ENCODE measurements around the gene GRK6. TPM values are rescaled to one million over a fixed set of nuclear protein-coding genes. Genes with fewer than 3 reads are reported as not detected.

The GRK6 gene
- total RNA-seq, 1 donor = 24.2 TPM

DNA sequence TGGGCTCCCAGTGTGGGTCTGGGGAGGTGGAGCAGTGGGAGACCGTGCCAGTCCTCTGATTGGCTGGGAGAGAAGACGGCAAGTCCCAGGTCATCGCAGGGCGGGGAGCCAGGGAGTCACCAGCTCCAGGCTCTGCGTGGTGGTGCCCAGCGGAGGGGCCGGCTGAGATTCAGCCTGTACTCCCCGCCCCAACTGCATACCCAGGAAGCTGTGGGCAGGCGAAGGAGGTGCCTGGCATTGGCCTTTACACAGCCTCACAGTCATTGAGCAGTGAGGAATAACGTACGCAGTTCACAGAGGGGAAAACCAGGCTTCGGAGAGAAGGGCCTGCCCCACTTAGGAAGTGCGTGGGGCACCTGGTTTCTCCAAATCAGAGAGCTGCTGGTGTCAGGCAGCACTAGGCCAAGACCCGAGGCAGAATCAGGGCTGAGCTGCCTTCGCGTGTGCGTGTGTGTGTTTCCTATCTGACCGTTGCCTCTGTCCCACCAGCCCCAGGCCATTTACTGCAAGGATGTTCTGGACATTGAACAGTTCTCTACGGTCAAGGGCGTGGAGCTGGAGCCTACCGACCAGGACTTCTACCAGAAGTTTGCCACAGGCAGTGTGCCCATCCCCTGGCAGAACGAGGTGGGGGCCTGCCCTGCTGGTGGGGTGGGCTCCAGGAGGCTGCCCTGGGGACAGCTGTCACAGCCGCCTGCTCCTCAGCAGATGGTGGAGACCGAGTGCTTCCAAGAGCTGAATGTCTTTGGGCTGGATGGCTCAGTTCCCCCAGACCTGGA lies 13.9 kb downstream of the GRK6 start:
- no peak for TF ChIP-seq CTCF (IDR thresholded peaks at IDR 0.05; ENCODE audit: insufficient read depth, low read depth, low read length)
- no peak for DNase-seq (ENCODE audit: low read depth)
- no peak overlapping the region for H3K4me3 ChIP-seq (ENCODE audit: low read depth, low read length)

- H3K4me3 ChIP-seq (ENCODE audit: low read depth, low read length) = no peak overlapping the region
- TF ChIP-seq CTCF (IDR thresholded peaks at IDR 0.05; ENCODE audit: insufficient read depth, low read depth, low read length) = no peak
- DNase-seq (ENCODE audit: low read depth) = no peak
These were observed 14.7 kb downstream of the GRK6 start for GRCh38 chr5:177440990-177441780.

GRCh38 chr5:177442066-177442826 lies 15.8 kb downstream of the GRK6 start:
- no peak for DNase-seq (ENCODE audit: low read depth)
- TF ChIP-seq CTCF (IDR thresholded peaks at IDR 0.05; ENCODE audit: insufficient read depth, low read depth, low read length) = no peak
- no peak overlapping the region for H3K4me3 ChIP-seq (ENCODE audit: low read depth, low read length)

DNA sequence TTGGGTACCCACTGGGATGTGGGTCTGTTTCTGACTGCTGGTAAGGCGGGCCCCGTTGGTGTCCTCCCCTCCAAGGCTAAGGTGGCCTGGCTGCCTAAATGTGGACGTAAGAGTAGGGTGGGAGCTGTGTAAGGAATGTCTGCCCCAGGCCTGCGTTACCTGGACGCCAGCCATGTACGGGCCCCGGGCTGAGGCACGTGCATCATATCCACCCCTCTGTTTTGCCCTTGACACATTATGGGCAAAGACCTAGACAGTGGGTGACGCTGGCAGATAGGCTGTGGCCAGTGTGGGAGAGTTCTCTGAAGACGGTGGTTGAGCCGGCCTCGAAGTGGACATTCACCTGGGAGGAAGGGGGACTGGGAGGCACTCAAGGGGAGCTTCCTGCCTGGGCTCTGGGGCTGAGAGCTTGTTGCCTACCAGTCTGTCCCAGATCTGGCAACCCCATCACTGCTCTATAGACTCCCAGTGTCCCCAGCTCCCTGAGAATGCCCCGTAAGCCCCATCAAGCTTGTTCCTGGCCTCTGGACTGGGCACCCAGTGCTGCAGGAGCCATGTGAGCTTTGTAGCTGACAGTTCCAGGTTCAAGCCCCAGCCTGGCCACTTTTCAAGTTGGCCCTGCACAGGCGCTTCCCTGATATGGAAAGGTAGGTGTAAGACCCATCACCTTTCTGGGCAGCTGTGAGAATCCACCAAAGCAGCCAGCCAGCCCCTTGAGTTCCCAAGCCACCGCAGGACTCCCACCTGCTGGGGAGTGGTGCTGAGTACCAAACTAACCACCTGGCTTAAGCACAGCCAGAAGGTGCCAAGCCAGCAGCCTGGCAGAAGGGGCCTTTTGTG lies 16.9 kb downstream of the GRK6 start:
- no peak for DNase-seq (ENCODE audit: low read depth)
- H3K4me3 ChIP-seq (ENCODE audit: low read depth, low read length) = no peak overlapping the region
- TF ChIP-seq CTCF (IDR thresholded peaks at IDR 0.05; ENCODE audit: insufficient read depth, low read depth, low read length) = no peak

DNA sequence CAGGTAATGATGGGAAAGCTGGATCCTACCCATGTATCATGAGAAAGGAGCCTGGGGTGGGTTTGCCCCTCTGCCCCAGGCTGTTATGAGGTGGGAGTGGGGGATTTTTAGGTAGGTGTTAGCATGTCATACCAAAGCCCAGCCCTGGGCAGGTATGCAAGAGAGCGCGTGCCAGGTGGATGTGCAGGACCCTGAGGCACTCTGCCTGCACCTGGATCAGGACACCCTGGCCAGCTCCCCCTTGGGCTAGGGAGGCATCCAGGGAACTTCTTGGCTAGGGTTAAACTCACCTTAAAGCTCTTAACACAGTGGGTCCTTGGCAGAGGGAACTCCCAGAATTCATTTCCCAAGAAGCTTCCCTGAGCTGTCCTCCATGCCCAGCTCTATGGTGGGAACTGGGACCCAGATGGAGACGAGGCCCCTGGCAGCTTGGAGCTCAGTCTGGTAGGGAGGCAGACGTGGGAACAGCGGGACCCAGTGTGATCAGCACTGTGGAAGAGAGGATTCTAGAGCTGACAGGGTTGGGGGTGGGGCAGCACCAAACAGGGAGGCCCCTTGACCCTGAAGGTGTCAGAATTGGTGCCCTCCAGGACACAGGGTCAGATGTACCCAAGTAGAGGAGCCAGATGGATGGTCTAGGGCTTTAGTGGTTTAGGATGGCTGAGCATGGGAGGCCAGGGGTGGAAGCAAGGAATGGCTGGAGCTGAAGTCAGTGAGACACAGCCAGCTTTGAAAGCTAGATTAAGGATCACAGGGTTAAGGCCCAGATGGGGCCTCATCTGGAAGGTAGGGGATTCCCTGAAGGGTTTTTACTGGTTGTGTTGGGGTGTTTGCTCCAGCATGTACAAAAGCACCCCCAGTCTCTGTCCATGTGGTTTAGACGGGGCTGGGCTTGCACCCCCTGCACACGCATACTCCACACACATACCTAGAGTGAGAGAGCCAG lies 17.9 kb downstream of the GRK6 start:
- TF ChIP-seq CTCF (IDR thresholded peaks at IDR 0.05; ENCODE audit: insufficient read depth, low read depth, low read length) = no peak
- DNase-seq (ENCODE audit: low read depth) = no peak
- H3K4me3 ChIP-seq (ENCODE audit: low read depth, low read length) = no peak overlapping the region

Data from fibroblast of villous mesenchyme (primary cell).